Measurements from ENCODE around the gene CCBE1.

DNA sequence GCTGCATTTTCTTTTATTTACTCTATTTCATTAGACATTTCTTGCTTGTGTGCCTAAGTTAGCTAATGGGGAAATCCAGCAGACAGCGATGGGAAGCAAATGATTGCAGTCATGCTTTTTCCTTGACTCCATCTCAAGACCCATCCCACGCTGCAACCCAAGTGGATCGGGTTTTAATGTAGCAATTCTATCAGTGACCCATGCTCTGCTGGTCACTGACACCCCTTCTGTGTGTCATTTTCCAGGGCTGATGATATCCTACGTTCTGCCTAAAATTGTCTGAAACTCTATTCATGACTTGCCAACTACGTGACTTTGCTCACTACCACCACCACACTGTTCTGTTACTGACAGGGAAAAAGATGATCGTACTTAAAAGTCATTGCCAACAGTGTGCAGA is 129.8 kb downstream of the CCBE1 start:
- TF ChIP-seq, protein P1, sequence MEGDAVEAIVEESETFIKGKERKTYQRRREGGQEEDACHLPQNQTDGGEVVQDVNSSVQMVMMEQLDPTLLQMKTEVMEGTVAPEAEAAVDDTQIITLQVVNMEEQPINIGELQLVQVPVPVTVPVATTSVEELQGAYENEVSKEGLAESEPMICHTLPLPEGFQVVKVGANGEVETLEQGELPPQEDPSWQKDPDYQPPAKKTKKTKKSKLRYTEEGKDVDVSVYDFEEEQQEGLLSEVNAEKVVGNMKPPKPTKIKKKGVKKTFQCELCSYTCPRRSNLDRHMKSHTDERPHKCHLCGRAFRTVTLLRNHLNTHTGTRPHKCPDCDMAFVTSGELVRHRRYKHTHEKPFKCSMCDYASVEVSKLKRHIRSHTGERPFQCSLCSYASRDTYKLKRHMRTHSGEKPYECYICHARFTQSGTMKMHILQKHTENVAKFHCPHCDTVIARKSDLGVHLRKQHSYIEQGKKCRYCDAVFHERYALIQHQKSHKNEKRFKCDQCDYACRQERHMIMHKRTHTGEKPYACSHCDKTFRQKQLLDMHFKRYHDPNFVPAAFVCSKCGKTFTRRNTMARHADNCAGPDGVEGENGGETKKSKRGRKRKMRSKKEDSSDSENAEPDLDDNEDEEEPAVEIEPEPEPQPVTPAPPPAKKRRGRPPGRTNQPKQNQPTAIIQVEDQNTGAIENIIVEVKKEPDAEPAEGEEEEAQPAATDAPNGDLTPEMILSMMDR (conservative IDR thresholded peaks at IDR 0.05 in 1 of 2, IDR thresholded peaks at IDR 0.05 in 1 of 2; ENCODE audit: low read depth in 1 of 2, low read length in 2 of 2): no peak
- no peak for TF ChIP-seq EZH2 (IDR thresholded peaks at IDR 0.05; ENCODE audit: low read length, missing control alignments)
